G401.6 (cell line): Measurements from ENCODE around the gene NDUFS6.

Source experiments
- FAIRE-seq: peaks from 2 replicates; lab custom pipeline; 2012; peaks lifted over from hg19 to GRCh38; lab: Jason Lieb, UNC

The NDUFS6 gene

DNA sequence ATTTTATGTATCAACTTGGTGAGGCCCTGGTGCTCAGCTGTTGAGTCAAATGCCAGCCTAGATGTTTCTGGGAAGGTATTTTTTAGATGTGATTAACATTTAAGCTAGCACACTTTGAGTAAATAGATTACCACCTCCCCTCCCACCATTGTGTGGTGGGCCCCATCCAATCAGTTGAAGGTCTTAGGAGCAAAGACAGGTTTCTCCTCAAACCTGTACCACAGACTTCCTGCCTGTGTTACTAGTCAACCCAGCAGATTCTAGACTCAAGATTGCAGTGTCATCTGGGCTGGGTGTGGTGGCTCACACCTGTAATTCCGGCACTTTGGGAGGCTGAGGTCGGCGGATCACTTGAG lies 35.3 kb upstream of the NDUFS6 start:
- FAIRE-seq = no peak

DNA sequence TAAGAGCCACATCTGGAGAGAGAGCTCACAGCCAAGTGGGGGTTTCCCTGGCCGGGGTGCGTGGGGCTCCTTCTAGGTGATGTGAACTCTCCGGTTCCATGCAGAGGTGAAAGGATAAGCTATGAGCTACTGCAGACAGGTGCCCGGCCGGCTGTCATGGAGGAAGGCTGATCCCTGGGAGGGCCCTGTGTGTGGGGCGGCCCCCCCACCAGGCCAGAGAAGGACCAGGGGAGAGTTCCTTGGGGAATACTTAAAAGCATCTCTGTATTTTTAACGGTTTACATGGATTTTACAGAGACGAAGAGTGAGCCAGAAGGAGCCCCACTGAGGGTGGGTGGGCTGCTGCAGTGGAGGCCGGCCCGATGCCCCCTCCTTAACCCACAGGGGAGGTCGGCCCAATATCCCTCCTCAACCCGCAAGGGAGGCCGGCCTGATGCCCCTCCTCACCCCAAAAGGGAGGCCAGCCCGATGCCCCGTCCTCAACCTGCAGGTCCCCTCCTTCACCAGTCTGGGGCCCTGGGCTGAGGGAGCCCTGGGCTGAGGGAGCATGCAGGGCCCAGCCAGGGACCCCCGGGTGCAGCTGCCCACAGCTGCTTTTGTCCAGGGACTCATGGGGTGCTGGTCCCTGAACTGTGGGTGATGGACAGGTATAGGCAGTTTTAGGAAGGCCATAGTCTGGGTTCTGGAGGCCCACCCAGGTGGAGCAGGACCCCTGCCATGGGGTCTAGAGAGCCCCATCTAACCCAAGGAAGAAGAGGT lies 33.5 kb upstream of the NDUFS6 start:
- FAIRE-seq = no peak

DNA sequence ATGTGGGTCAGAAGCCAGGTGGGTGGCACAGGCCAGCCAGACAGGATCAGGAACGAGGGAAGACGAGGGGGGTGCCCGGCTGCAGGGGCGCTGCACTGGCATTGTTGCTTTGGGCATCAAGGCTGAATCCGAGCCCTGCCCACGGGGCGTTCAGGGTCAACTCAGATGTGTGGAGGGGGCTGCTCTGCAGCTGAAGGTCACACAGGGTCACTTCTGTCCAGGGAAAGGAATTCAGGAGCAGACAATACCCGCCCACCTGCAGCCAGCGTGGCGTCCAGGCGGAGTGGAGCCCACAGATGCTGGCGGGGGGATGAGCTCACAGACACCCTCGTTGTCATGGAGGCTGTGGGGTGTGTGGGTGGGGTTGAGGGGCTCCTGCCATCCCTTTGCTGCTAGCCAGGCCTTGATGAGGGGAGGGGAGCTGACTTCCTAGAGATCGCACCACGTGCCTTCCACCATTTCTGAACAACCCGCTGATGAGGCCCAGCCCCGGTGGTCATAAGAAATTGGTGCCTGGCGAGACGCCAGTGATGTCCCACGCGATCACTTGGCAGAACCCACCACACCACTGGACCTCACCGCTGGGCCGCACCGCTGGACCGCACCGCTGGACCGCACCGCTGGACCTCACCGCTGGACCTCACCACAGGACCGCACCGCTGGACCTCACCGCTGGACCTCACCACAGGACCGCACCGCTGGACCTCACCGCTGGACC lies 32.8 kb upstream of the NDUFS6 start:
- FAIRE-seq = no peak

DNA sequence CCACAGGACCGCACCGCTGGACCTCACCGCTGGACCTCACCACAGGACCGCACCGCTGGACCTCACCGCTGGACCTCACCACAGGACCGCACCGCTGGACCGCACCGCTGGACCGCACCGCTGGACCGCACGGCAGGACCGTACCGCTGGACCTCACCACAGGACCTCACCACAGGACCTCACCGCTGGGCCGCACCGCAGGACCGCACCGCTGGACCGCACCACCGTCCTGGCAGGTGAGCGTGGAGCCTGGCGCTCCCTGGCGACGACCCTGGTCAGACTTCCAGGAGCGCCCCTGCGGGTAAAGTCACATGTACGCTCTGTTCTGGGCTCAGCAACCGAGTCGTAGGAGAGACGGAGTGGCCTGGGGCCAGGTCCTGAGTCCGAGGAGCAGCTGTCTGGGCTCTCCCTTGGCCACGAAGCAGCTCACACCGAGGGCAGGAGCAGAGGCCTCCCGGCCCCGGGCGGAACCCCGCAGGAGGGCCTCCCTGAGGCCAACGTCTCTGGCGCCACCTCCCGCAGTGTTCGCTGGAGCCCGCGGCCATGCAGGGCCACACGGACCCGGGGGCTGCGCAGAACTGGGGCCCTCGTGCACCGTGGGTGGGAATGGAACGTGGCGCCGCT lies 32.1 kb upstream of the NDUFS6 start:
- no peak for FAIRE-seq

DNA sequence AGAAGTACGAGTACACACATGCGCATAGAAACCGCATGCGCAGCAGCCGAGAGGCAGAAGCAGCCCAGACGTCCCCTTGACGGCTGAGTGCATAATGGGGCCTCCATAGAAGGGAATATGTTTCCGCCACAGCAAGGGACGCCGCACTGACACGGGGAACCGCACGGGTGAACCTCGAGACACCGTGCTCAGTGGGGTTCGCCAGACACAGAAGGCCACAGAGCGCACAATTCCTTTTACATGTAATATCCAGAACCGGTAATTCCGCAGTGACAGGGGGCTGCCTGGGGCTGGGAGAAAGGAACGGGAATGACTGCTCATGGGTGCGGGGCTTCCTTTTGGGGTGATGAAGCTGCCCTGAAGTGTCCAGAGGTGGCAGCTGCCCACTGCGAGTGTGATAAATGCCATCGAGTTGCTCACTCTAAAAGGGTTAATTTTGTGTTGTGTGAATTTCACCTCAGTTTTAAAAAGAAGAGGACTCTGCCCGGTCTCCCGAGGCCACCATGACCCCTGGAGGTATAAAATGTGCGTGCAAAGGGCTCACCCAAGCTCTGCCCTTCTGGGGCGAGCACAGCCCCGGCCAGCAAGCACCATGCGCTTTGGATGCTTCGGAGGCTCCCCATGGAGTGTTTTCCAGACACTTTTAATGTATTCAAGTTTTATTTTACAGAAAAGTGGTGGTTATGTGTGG lies 31.3 kb upstream of the NDUFS6 start:
- no peak for FAIRE-seq

DNA sequence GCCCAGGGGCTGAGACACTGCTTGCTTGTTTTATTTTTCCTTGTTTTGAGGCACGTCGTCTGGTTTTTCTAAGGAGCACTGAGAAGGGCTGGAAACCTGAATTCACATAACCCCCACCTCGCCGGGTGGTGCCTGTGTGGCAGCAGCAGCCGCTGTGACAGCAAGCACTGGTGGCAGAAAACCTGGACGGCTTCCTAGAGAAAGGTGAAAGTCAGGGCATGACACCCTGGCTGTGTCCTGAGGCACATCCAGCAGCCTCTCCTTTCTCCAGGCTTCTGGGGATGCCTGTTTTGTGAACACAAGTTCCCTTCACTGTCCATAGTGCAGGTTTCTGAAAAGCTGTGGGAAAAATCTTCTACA lies 30.8 kb upstream of the NDUFS6 start:
- FAIRE-seq = no peak

DNA sequence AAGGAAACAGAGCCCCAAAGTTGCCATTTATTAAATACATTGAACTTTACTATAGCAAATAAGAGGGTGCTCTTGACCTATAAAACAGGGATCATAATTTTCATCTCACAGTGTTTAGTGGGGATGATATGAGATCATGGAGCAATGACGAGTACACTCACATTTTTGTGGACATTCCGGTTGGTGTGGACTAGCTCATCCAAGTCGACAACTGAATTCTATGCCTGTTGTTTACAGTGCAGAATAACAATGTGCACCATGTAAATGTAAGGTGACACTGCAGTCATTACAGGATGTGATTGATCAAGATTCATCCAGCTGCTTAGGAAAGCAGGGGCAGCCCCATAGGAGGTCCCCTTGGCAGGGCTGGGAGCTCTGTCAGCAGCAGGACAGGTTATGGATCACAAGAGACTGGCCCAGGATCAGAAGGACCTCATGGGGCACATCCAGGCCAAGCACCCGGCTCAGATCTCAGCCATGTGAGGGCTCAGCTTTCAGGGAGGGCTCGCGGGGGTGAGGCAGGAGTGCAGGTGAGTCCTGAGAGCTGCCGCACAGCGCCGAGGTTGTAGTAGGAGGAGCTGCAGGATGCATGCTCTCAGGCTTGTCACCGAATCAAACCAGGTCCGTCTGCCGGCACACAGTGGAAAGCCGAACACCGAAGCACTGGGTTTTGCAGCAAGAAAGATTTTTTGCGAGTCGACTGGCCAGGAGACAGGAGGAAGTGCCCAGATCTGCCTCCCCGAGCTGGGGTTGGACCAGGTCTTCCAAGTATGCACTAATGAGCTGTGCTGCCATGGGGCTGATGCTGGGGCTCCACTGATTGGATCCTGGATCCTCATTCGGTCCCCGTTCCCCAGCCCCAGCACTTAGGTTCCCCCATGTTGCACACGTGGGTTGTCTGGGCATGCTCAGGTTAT lies 29.8 kb upstream of the NDUFS6 start:
- no peak for FAIRE-seq

DNA sequence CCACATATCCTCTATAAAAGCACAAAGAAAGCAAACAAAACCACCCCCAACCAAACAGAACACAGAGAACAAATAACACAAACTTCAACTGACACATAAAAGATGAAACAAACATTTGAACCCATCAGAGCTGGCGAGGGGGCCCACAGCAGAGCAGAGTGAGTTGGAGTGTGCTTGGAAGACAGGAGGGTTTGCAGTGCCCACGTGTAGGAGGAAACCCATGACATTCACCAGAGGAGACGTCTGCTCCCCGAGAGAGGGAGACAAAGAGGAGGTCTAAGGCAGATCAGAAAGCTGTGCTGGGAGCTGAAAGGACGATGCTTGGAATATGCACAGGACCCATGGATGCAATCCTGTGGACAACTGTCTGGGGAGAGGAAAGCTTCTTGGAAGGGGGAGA lies 28.6 kb upstream of the NDUFS6 start:
- no peak for FAIRE-seq

DNA sequence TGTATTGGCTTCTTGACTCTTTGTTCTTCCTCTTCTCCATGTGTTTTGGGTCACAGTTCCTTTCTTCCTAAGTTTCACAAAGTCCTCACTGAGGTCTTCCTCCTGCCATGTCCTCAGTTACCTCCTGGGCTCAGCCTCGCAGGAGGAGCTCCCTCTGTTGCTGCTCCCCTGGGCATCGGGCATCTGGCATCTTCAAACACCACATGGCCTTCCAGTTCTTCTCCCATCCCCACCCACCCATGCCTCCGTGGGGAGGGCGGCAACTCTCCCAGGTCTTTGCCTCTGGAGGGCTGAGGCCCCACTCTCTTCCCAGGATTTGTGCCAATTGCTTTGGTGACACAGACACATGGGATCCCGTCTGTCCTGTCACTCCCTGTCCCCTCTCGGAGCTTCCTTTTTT lies 24.4 kb upstream of the NDUFS6 start:
- no peak for FAIRE-seq

DNA sequence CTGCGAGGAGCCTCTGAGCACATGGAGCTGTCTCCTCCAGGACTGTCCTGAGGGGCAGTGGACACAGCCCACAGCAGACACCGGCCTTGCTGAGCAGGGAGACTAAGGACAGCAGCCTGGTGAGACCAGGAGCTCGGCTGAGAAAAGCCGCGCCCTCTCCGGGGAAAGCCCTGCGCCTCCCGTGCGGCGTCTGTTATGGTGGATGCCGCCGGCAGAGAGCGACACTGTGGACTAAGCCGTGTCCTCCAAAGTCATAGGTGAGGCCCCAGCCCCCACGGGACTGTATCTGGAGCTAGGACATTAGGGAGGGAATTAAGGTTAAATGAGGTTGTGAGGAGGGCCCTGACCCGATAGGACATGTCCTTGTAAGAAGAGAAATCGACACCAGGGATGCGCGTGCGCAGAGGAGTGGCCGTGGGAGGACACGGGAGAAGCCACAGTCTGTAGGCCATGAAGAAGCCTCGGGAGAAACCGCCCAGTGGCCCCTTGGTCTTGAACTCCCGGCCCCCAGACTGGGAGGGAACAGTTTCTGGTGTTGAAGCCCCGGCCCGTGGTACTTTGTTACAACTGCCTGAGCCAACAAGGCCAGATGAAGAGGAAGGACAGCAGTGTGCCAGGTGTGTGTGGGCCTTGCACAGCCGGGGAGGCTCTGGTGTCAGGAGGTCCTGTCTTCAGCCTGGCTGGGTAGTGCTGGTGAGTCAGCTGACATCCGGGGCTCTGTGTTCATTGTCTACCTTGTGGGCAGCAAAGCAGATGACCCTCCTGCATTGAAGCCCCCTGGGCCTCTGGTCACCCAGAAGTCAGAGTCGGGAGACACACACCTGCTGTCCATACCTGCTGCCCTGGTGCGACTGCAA lies 23.7 kb upstream of the NDUFS6 start:
- no peak for FAIRE-seq

DNA sequence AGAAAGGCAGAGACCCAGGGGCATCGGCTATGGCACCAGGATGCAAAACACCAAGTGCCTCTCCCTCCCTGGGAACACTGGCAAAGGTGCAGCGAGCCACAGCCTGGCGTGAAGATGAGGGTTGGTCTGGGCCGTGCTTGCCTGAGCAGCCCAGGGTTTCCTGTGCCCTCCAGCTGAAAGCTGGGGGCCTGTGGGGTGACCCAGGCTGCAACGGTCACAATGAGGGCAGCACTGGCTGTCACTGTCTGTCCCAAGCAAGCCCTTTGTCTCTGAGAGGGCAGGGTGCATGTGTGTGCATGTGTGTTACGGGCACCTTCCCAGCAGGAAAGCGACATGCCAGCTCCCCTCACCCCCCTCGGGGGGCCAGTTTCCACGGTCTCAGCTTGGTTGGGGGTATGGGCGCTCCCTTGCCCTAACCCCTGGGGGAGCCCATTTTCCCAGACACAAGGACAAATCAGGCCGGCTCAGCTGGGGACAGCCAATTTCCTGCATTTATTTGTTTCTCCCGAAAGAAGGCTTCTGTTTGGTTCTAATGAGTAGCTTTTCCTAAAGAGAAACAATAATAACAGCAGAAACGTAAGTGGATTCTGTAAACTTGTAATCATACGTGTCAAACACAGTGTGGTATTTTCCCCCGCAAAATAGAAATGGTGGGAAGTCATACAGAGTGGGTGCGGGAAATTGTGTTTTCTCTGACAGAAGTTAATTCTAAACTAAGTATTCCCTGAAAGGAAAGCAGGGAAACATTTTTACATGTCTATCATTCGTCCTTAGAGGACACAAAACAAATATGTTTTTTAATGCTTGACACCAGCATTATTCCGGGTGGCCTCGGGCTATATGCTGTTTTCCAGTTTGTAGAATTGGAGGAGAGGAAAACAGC lies 22.8 kb upstream of the NDUFS6 start:
- FAIRE-seq = no peak

DNA sequence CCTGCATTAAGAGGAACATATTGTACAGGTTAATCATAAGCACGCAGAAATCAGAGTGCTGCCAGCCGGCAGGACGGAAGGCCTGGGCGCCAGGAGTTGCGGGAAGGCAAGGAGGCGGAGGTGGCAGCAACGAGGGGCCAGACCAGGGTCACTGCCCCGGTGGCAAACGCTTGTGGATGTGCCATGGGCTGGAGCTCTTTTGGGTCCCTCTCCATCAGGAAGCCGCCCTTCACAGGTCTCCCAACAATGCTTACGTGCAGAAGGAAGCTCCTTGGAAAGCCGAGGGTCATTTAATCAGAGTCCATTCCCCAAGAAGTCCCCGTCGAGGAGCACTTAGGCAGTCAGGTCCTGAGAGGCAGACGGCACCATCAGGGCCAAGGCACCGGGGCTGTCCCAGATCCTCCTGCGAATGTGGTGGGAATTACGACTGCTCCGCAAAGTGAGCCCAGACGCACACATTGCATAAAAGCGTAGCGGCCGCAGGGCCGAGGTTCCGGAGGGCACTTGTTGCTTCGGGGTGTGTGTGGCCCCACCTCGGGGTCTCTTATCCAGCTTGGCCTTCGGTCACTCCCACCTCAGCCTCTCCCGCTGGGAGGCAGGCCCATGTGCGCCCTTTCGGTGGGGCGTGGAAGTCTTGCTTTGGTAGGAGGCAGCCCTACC lies 22.1 kb upstream of the NDUFS6 start:
- no peak for FAIRE-seq

DNA sequence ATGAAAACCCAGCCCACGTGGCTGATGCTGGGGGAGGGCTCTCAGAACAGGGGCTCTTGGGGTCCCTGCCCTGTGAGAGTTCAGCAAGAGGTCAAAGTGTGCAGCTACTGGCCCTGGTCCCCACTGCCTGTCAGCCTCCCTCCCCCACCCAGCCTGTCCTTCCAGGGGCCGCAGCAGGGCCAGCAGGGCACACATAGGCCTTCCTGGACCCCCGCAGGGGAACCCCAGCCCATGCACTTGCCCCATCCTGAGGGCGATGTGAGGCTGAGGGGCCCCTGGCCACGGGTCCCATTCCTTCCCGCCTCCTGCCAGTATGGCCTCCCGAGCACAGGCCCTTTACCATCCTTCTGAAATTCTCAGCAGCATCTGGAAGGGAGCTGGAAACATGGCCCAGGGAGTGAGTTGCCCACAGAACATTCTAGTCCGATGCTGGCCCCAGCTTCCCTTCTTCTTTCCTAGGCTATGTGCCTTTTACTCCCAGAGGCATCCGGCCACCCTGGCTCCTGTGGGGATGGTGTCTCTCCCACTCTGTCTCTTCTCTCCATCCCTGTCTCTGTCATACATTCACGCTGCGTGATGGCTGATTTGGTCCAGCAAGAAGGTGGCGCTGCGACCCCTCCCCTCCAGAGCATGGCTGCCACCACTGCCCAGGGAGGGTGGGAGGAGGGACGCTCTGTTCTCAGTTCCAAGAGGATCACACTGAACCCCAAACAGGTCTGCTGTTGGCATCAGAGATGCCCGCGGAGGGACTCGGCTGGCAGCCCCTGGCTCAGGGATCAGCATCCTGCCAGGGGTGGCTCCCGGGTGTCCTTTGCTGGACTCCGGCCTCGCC lies 21.2 kb upstream of the NDUFS6 start:
- FAIRE-seq = no peak

DNA sequence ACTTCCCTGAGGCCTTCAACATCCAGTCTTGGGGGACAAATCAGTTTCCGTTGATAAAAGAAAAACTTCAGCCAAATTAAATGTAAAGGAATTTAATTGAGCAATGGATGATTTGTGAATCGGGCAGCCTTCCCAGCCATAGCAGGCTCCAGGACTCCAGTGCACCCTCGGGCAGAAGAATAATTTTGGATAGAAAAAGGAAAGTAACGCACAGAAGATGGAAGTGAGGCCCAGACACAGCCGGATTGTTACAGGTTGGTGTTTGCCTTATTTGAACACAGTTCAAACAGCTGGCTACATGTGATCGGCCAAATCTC lies 20.6 kb upstream of the NDUFS6 start:
- FAIRE-seq = no peak

DNA sequence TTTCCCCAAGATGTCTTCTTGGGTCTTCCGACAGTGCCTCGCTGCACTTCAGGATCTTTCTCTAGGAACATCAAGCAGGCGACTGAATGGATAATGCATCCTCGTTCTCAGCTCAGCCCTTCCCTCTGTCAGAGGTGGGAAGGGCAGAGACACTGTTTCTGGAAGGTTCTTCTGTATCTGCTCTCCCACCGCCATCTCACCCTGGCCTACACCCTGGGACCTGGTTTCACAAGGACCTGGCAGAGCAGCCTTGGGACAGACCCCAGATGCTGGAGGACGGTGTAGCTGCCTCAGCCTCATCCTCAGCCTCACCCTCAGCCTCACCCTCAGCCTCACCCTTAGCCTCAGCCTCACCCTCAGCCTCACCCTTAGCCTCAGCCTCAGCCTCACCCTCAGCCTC lies 20.1 kb upstream of the NDUFS6 start:
- no peak for FAIRE-seq

DNA sequence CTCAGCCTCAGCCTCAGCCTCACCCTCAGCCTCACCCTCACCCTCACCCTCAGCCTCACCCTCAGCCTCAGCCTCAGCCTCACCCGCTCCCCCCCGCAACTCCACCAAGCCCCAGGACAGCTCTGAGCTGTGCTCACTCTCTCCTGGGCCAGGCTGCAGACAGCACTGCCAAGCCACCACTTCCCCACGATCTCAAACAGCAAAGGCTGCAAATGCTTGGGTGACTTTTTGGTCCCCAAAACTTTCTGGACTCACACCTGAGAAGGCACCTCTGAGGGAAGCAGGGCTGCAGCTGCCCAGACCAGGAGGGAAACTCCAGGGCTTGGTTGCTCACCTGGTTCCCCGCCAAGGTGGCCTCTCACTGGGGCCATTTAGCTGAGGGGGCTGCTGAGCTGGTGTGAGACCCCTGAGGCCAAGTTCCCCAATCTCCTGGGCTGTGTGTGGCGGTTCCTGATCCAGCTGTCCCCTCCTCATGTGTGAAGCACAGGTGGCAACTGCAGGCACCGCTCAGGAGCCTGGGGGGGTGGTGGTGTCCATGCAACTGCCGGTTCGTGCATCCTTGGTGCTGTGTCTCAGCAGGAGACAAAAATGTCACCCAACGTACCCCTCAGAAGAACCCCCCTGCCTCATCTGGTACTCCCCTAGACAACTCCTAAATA lies 19.4 kb upstream of the NDUFS6 start:
- no peak for FAIRE-seq

DNA sequence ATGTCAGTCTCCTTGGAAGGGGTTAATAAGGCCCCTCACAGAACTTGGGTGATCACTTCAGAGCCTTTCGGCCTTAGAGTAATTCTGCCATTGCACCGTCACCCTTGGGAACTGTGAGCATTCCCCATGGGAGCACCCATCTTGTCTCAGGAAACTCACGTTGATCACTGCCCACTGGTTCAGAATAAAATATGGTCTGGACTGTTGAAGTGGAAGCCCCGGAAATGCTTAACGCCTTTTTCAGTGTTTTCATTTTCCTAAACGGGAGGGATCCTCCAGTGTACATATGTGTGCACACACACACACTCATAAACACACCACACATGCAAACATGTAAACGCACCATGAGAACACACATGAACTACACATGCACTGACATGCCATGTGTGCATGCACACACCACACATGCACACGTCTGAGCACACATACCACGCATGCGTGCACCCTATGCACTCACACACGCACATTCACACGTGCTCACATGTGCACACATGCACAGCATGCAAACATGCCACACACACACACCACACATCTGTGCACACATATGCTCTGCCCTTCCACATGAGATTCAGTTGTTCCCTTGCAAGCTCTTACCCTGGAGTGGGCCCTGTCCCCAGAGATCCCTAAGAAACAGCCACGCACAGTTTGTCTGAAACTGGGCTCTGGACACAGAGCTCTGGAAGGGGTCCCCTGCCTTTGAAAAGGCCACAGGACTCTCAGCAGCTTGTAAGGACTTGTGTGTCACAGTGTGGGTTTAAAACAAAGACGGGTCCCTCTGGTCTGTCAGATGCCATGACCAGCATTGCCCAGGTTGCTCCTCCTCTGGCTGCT lies 18.6 kb upstream of the NDUFS6 start:
- FAIRE-seq = no peak
